GM18502 (cell line): ENCODE data around the gene HSPA4.

Experiments
- ATAC-seq: cut with Tn5 transposase; IDR thresholded peaks from one replicate; pipeline ENCODE4 v1.9.1; 2021; ENCODE audit warnings: mild to moderate bottlenecking; ENCODE audit not compliant: unreplicated experiment, poor library complexity

Gene HSPA4

GRCh38 chr5:133048993-133049725, 2.7 kb upstream of the HSPA4 start:
- no peak for ATAC-seq

DNA sequence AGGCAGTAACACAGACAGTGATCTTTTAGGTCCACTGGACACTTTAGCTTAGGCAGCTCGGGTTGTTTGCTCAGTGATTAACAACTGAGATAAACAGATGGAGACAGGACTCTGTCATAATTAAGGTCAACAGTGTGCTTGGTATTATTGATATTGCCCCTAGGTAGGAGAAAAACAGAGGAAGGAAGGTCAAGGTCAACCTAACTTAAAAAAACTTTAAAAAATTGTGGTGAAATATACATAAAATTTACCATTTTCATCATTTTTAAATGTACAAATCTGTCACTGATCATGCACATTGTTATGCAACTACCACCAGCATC, 2.1 kb upstream of the HSPA4 start:
- ATAC-seq = no peak

- ATAC-seq = no peak
These were observed 1.3 kb upstream of the HSPA4 start for GRCh38 chr5:133050521-133050920.

DNA sequence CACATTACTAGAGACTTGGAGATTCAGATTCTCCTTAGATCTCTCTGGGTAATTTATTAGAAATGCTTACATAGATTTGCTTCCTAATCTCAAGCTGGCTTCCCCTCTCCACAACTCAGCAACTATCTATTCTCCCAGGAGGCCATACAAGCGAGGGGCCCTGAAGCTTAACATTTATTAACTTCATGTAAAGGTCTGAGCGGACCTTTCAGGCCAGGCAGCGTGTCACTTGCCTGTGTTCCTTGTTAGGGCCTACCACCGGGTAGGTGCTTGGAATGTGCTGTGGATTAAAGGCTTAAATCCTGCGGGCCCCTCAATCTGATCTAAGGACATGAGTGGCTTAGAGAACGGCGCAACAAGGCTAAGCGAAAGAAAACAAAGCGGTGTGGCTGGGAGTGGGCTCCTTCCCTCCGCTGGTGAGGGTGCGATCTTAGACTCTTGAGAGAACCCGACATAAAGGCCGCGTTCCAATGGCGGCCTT, 712 bp upstream of the HSPA4 start:
- peak; percentile 0 for ATAC-seq

GRCh38 chr5:133052317-133053175, 733 bp downstream of the HSPA4 start:
- ATAC-seq = peak; percentile 37

DNA sequence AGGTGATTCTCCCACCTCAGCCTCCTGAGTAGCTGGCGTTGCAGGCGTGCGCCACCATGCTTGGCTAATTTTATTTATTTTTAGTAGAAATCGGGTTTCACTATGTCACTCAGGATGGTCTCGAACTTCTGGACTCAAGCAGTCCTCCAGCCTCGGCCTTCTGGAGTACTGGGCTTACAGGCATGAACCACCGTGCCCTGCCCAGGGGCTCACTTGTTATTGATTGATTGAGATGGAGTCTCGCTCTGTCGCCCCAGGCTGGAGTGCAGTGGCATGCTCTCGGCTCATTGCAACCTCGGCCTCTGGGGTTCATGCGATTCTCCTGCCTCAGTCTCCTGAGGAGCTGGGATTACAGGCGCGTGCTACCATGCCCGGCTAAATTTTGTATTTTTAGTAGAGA, 1.6 kb downstream of the HSPA4 start:
- ATAC-seq = no peak

DNA sequence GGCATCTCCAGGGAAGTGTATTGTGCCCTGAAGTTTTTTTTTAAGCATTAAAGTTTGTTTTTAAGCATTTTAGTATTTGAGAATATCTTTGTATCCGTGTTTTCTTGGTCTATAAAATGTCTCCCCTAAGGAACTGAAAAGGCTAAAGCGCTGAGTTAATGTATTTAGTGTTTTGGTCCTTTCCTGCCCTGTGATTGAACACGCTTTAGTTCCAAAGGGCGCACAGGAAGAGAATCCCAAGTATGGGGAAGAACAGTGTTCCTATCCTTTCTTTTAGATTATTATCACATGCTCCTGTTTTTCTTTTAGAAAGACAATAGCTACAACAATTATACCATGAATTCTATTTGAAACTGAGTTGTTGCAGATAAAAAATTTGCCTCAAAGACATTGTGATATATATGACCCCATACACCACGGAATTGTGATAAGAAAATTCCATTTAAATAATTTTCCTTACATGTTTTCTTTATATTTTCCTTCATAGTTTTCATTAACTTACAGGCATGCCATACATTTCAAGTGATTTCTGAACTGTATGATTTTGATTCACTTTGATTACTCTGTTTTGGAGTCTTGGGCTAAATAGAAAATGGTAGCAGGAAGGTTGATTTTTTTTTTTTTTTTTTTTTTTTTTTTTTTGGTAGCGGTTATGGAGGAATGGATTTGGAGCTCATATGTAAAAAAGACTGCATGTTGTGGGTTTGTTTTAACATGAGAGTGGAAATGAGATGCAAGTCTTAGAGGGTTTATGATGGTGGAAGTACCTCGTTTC, 3.1 kb downstream of the HSPA4 start:
- no peak for ATAC-seq

DNA sequence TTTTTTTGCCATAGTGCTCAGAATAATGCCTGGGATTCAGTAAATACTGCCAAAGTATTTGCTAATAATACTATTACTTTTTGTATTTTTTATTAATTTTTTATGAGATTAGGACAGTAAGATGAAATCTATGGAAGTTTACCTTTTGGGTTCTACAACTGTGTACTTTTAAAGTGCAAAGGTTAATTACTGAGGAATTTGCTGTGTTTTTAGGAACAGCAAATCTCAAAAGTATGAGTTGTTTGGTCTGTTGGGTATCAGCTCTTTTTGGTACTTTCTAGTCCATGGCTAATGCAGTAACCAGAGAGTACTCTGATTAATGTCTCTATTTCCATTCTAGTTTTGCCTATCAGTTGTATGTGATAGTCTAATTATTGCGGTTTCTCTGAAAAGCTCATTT, 5.1 kb downstream of the HSPA4 start:
- ATAC-seq = no peak

GRCh38 chr5:133059621-133060020, 7.8 kb downstream of the HSPA4 start:
- no peak for ATAC-seq

GRCh38 chr5:133062276-133062675, 10.5 kb downstream of the HSPA4 start:
- ATAC-seq = no peak

DNA sequence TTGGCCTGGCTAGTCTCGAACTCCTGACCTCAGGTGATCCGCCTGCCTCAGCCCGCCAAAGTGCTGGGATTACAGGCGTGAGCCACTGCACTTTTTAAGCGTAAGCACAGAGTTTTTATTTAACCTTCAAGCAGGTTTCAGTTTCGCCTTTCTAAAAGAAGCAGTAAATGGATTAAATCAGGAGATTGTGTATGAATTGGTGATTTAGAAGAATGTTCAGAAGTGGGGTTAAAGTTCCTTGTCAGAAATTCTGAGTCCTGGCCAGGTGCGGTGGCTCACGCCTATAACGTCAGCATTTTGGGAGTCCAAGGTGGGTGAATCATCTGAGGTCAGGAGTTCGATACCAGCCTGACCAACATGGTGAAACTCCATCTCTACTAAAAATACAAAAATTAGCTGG, 12.2 kb downstream of the HSPA4 start:
- no peak for ATAC-seq

- ATAC-seq = no peak
These were observed 13.7 kb downstream of the HSPA4 start for GRCh38 chr5:133065471-133065870.

DNA sequence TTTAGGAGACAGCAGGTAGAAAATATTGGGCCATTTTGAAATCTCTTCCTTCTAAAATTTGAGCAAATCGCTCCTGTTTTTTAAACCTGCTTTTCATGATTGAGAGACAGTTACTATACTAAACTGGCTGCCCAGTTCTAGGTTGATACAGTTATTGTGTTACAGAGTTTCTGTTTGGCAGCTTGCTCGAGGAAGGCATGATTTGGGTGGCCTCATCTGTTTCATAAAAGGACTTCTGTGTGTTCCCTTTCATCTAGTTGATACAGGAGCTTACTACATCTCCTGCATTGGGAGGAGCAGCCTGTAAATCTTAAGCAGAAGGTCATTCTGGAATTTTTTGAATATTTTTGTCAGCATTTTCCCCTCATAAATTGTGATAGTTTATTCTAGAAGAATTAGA, 14.2 kb downstream of the HSPA4 start:
- ATAC-seq = no peak

GRCh38 chr5:133072021-133072420, 20.2 kb downstream of the HSPA4 start:
- no peak for ATAC-seq

DNA sequence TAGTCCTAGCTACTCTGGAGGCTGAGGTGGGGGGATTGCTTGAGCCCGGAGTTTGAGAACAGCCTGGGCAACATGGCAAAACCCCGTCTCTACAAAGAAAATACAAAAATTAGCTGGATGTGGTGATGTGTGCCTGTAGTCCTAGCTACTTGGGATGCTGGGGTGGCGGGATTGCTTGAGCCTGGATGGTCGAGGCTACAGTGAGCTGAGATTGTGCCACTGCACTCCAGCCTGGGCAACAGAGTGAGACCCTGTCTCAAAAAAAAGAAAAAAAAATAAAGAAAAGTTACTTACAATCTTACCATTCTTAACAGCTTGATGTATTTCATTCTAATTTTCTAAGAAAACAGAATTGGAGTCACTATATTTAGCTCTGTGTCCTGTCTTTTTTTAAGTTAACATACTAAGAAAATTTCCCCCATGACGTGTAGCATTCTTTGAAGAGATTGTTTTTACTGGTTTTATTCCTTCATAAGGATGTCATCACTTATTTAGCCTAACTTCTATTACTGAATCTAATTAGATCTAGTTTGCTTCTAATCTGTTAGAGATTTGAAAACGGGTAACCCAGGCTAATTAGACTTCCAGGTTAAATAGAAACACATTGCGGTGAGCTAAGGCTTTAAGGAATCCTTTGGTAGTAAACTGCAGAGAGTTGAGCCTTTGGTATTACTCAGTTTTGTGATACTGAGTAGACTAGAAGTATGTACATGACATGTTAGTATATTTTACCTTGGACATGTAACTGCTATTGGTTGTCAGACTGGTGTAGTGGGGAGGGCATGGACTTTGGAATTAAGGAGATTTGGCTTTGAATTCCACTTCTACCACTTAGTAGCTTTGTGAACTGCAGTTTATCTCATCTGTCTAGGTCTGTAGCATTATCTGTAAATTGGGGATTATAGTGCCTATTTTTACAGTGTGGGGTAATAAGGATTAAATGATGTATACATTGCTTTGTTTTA, 24.0 kb downstream of the HSPA4 start:
- ATAC-seq = no peak

DNA sequence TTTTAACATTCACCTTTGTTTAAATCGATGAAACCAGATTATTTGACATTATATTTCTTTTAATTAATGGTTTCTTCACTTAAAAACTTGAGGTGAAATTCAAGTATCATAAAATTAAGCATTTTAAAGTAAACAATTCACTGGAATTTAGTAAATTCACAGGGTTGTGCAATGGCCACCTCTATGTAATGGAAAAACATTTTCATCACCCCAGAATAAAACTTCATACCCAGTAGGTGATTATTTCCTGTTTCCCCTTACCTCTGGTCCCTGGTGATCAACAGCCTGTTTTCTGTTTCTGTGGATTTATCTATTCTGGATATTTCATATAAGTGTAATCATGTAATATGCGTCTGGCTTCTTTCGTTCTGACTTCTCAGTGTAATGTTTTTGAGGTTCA, 27.2 kb downstream of the HSPA4 start:
- no peak for ATAC-seq

DNA sequence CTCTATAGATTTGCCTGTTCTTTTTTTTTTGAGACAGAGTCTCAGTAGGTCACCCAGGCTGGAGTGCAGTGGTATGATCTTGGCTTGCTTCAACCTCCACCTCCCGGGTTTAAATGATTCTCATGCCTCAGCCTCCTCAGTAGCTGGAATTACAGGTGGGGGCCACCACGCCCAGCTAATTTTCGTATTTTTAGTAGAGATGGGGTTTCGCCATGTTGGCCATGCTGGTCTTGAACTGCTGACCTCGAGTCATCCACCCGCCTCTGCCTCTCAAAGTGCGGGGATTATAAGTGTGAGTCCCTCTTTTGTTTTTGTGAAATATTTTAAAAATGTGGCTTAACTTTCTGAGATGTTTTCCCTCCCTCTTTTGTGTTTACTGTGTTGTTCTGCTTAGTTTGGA, 29.2 kb downstream of the HSPA4 start:
- ATAC-seq = no peak

- ATAC-seq = no peak
These were observed 29.9 kb downstream of the HSPA4 start for GRCh38 chr5:133081703-133082102.

- no peak for ATAC-seq
These were observed 30.3 kb downstream of the HSPA4 start for GRCh38 chr5:133082128-133082527.

DNA sequence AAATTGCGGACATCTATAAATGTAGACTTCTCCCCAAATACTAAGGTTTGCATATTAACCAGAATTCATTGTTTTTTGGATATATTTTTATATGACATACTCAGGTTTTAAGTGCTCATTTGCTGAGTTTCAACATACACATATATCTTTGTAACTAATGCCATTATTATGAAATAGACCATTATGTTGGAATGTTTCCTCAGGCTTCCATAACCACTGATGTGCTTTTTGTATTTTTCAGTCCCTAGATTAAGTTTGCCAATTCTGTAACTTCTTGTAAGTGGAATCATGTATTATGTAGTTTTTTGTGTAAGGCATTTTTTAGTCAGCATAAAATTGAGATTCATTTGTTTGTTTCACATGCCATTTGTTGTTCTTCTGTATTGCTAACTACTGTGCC, 32.1 kb downstream of the HSPA4 start:
- no peak for ATAC-seq
